Measurements from ENCODE around the gene GATA2. TPM values are rescaled to one million over a fixed set of nuclear protein-coding genes. Genes with fewer than 3 reads are reported as not detected.

Gene GATA2
- 11.1 and 16.2 TPM in 2 replicates for total RNA-seq

- DNase-seq (ENCODE audit: low read depth, low spot score): no peak
Measured at GRCh38 chr3:128492671-128493569, at the start of gene GATA2. Gene GATA2 (minus strand): TSS chr3:128493201. CDS start chr3:128487031, 6,170 bp downstream.

- no peak for DNase-seq (ENCODE audit: low read depth, low spot score)
Measured at GRCh38 chr3:128541246-128541645, 48.2 kb upstream of the GATA2 start.

- no peak for DNase-seq (ENCODE audit: low read depth, low spot score)
Measured at GRCh38 chr3:128539376-128539775, 46.4 kb upstream of the GATA2 start.

- DNase-seq (ENCODE audit: low read depth, low spot score): no peak
Measured at GRCh38 chr3:128537091-128537703, 44.2 kb upstream of the GATA2 start.

GRCh38 chr3:128532012-128532983 is 39.3 kb upstream of the GATA2 start:
- no peak for DNase-seq (ENCODE audit: low read depth, low spot score)

GRCh38 chr3:128524374-128525299 is 31.6 kb upstream of the GATA2 start:
- DNase-seq (ENCODE audit: low read depth, low spot score): no peak

- no peak for DNase-seq (ENCODE audit: low read depth, low spot score)
Measured at GRCh38 chr3:128523591-128523990, 30.6 kb upstream of the GATA2 start.

GRCh38 chr3:128521715-128522114 is 28.7 kb upstream of the GATA2 start:
- DNase-seq (ENCODE audit: low read depth, low spot score): no peak

GRCh38 chr3:128518587-128519490 is 25.8 kb upstream of the GATA2 start:
- no peak for DNase-seq (ENCODE audit: low read depth, low spot score)

- no peak for DNase-seq (ENCODE audit: low read depth, low spot score)
Measured at GRCh38 chr3:128517648-128518047, 24.6 kb upstream of the GATA2 start.

GRCh38 chr3:128515967-128516366 is 23.0 kb upstream of the GATA2 start:
- no peak for DNase-seq (ENCODE audit: low read depth, low spot score)

GRCh38 chr3:128508852-128509251 is 15.9 kb upstream of the GATA2 start:
- no peak for DNase-seq (ENCODE audit: low read depth, low spot score)

GRCh38 chr3:128506754-128507153 is 13.8 kb upstream of the GATA2 start:
- no peak for DNase-seq (ENCODE audit: low read depth, low spot score)

- no peak for DNase-seq (ENCODE audit: low read depth, low spot score)
Measured at GRCh38 chr3:128505771-128506170, 12.8 kb upstream of the GATA2 start.

GRCh38 chr3:128504963-128505730 is 12.1 kb upstream of the GATA2 start:
- no peak for DNase-seq (ENCODE audit: low read depth, low spot score)

- no peak for DNase-seq (ENCODE audit: low read depth, low spot score)
Measured at GRCh38 chr3:128504533-128504915, 11.5 kb upstream of the GATA2 start.

GRCh38 chr3:128503751-128504532 is 10.9 kb upstream of the GATA2 start:
- no peak for DNase-seq (ENCODE audit: low read depth, low spot score)

- no peak for DNase-seq (ENCODE audit: low read depth, low spot score)
Measured at GRCh38 chr3:128503164-128503651, 10.2 kb upstream of the GATA2 start.

All from pulmonary artery endothelial cell (primary cell).